CD4-positive, alpha-beta T cell treated with Interferon gamma for 1 hour (primary cell): Measurements from ENCODE around the gene GAGE2A.
"Not testable (repeated sequence)": the region's sequence is repeated elsewhere in the genome, so short reads cannot be mapped to it uniquely, and the experiment has no call there.

Experiments
- DNase-seq: peaks from one replicate; pipeline ENCODE4 v3.0.0-alpha.2; 2020

GAGE2A gene

GRCh38 chrX:49589196-49589595 is at the start of gene GAGE2A:
GAGE2A (plus strand) TSS chrX:49589496; CDS start chrX:49590651, 1,155 bp downstream.
- DNase-seq, result not testable (repeated sequence)

GRCh38 chrX:49541433-49541832 is 47.9 kb upstream of the GAGE2A start, which contains the start of gene GAGE12D:
GAGE12D (plus strand) TSS chrX:49541733; CDS start chrX:49542888, 1,155 bp downstream.
- not testable (repeated sequence) for DNase-seq

- not testable (repeated sequence) for DNase-seq
Observed at GRCh38 chrX:49550989-49551388, 38.3 kb upstream of the GAGE2A start, which contains the start of gene GAGE12E. GAGE12E (plus strand) TSS chrX:49551289; CDS start chrX:49552444, 1,155 bp downstream.

DNA sequence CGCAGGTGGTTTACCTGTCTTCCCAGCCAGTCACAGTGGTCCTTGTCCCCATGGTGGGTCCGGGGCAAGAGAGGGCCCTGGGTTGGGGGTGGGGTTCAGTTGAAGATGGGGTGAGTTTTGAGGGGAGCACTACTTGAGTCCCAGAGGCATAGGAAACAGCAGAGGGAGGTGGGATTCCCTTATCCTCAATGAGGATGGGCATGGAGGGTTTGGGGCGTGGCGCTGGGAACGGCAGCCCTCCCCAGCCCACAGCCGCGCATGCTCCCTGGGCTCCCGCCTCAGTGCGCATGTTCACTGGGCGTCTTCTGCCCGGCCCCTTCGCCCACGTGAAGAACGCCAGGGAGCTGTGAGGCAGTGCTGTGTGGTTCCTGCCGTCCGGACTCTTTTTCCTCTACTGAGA is 28.8 kb upstream of the GAGE2A start, which contains the start of gene GAGE12F:
GAGE12F (plus strand) TSS at position 301 of the 400 bp plus-strand sequence. CDS start 1,155 bp downstream, outside the sequence.
- not testable (repeated sequence) for DNase-seq

DNA sequence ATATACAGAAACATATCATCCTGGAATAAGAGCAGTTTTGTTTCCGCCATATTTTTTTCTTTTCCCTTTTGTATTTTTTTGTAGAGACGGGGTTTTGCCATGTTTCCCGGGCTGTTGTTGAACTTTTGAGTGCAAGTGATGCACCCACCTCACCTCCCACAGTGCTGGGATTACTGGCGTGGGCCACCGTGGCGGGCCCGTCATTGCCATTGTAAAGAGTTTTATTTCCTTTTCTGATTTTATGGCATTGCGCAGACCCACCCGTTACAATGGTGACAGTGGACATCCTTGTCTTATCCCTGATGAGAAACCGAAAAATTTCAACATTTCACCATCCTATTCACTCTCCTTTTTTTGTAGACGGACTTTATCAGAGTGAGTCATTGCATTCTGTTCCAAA is 20.6 kb upstream of the GAGE2A start:
- DNase-seq, result not testable (repeated sequence)

DNA sequence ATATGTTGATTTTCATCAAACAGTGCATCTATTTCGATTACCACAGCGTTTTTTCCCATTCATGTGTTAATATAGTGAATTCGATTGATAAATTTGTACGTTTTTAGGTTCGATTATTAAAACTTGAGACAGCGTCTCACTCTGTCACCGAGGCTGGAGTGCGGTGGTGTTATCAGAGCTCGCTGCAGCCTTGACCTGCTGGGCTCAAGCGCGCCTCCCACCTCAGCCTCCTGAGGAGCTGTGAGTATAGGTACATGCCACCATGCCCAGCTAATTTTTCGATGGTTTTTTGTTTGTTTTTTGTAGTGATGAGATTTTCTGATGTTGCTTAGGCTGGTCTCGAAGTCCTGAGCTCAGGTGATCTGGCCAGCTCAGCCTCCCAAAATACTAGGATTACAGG is 20.1 kb upstream of the GAGE2A start:
- DNase-seq, result not testable (repeated sequence)

GRCh38 chrX:49570100-49570499 is 19.2 kb upstream of the GAGE2A start, which contains the start of gene GAGE12G:
GAGE12G (plus strand) TSS chrX:49570400; CDS start chrX:49571555, 1,155 bp downstream.
- not testable (repeated sequence) for DNase-seq

- not testable (repeated sequence) for DNase-seq
Observed at GRCh38 chrX:49579649-49580048, 9.6 kb upstream of the GAGE2A start, which contains the start of gene GAGE12H. GAGE12H (plus strand) TSS chrX:49579949; CDS start chrX:49581104, 1,155 bp downstream.

DNA sequence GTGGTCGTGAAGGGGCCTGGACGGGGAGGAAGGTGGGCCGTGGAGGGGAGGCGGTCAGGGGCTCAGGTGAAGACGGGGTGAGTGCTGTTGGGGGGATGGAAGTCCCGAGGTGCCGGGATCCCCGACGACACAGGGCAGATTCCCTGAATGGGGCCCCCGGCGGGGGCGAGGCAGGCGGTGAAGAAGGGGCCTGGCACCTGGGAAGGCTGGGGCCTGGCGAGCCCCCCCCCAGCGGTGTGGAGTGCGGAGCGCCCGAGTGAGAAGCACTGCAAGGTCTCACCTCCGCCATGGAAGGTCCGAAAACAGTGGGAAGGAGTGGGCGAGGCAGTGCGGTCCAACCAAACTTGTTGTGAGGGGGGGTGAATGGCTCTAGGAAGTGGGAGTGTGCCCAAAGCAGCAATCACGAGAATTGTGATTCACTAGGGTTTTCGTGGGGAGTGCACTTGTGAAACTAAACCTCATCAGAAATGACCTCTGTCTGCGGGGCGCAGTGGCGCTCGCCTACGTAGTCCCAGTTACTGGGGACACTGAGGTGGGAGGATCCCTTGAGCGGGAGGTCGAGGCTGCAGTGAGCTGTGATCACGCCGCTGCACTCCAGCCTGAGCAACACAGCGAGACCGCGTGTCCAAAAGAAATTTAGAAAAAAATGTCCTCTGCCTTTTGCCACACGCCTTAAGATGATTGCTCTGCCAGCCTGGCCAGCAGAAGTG is 628 bp downstream of the GAGE2A start:
- peak; percentile 1 for DNase-seq

DNA sequence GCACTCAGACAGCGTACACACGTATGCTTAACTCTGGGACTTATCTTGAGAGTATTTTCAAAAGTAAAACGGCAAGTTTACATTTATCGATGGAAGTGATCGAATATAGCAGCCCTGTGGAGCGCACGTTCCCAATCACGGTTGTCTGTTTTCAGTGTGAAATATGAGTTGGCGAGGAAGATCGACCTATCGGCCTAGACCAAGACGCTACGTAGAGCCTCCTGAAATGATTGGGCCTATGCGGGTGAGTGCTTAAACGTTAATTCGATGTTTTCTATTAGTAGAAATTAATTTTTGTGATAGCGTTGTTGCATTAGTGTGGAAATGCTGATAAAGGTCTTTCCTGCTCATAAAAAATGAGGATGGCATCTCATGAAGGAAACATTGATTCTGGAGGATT is 1.2 kb downstream of the GAGE2A start:
- DNase-seq, result not testable (repeated sequence)

GRCh38 chrX:49598720-49599119 is 9.4 kb downstream of the GAGE2A start, which contains the start of gene GAGE1:
GAGE1 (plus strand) TSS chrX:49599020; CDS start chrX:49600175, 1,155 bp downstream.
- not testable (repeated sequence) for DNase-seq

DNA sequence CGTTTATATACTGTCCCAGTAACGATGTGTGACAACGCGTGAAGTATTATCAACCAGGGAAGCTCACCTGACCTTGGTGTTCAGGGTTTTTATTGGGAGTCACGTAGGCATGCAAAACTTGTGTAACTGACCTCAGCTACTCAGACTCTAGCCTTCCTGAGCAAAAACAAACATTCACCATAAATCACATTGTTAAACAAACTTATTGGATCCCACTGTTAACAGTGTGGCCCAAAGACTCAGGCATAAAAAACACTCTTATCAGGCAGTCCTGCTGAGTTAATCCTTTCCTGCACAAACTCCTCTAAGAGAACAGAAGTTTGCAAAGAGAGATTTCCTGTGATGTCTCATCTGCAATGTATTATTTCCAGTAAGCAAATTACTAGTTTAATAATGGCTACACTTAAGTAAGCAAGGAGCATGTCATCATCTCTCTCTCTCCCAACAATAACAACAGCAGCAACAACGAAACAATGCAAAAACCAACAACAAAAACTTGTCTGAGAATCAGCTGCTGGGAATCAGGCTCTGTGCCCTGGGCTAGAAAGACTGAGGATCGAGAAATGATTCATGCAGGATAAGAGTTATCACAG is 21.5 kb downstream of the GAGE2A start:
- DNase-seq, result no peak

DNA sequence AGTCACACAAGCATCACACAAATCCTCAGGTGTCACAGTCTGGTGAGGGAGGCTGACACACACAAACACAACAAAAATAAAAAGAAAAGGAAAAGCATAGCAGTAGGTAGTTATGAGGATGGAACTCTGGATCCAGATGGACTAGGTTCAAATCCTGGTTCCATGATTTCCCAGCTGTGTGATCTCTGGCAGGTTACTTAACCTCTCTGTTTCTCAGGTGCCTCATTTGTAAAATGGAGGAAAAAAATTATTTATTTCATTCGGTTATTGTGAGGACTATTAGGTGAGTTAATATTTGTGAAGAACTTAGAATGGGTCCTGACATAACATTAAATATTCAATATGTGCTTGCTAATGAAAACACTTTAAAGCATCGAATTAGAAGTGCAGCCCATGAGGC is 29.3 kb downstream of the GAGE2A start:
- no peak for DNase-seq

DNA sequence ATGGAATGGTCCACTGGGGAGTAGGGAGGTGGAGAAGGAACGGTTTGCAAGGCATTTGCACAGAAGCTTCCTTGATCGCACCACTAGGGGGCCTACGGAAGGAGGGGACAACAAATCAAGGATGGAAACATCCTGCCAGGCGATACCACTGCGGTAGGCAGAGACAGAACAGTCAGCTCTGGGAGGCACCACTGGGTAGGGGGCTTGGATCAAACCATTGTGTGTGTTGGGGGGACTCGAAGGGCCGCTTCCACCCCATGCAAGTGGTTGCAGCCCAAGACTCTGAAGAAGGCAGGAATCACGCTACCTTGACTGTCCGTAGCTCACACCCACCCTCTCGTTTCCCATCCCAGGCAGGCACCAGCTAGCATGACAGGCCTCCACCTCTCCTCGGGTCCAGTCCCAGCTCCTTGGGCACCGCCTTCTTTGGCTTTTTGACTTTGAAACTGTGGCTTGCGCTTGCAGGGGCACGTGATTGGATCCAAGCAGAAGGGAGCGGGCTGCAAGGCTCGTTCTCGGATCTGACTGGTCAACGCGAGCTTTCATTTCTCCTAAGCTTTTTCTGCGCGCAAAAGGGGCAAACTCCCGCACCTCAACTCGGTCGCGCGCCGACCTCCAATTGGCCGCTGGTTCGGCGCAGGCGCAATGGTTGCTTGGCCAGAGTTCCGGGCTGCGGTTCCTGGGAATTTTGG is 37.9 kb downstream of the GAGE2A start:
- peak; percentile 12 for DNase-seq

- DNase-seq, result no peak
Observed at GRCh38 chrX:49644991-49645637, 55.8 kb downstream of the GAGE2A start.
